Suprapubic skin (tissue), 4 donors: ENCODE measurements around the gene TMEM184B. TPM values are rescaled to one million over a fixed set of nuclear protein-coding genes. Genes with fewer than 3 reads are reported as not detected.

Source experiments
- DNase-seq, 2 donors: peaks; one replicate each; pipeline ENCODE4 v3.0.0-alpha.2; 2019; ENCODE audit warnings: low spot score in 2 of 2
- H3K27ac ChIP-seq: fragments of 200-600 bp; sonication (generic); one replicate; pipeline ENCODE4 v1.5.1; 2019
- H3K27me3 ChIP-seq: fragments of 200-600 bp; sonication (generic); one replicate; pipeline ENCODE4 v1.5.1; 2019
- H3K36me3 ChIP-seq: fragments of 200-600 bp; sonication (generic); one replicate; pipeline ENCODE4 v1.5.1; 2019
- H3K4me1 ChIP-seq: fragments of 200-600 bp; sonication (generic); one replicate; pipeline ENCODE4 v1.5.1; 2019
- H3K4me3 ChIP-seq: fragments of 200-600 bp; sonication (generic); one replicate; pipeline ENCODE4 v1.5.1; 2019; ENCODE audit warnings: mild to moderate bottlenecking
- H3K9me3 ChIP-seq: fragments of 200-600 bp; sonication (generic); one replicate; pipeline ENCODE4 v1.5.1; 2019
- EP300 ChIP-seq: sonication (generic); formaldehyde crosslinking; IDR thresholded peaks from one replicate; pipeline ENCODE4 v1.6.1; 2017; ENCODE audit warnings: antibody characterized with exemption
- POLR2A ChIP-seq, 2 donors: fragments of 450-650 bp; IDR thresholded peaks; one replicate each; pipeline ENCODE4 v1.6.1; 2017; ENCODE audit warnings: antibody characterized with exemption in 2 of 2, mild to moderate bottlenecking in 2 of 2, moderate library complexity in 2 of 2
- POLR2AphosphoS5 ChIP-seq, 3 donors: sonication (generic); formaldehyde crosslinking; IDR thresholded peaks; one replicate each; pipeline ENCODE4 v1.6.1; 2017; ENCODE audit warnings: antibody characterized with exemption in 3 of 3
- WGBS: methylation state at CpG from one replicate; pipeline ENCODE4 v1.1.5; 2018; 5-methylcytosine and 5-hydroxymethylcytosine counted together
- total RNA-seq, 4 donors: library from RNA; depleted of rRNA; stranded (reverse); fragments of >200 nt; gene quantifications; one replicate each; pipeline ENCODE4 v1.1.0, GENCODE V29; 2016
- TF ChIP-seq, protein P1 (sequence below), 2 donors: fragments of 200-600 bp in 1 of 2; fragments of 450-650 bp in 1 of 2; sonication (generic) in 1 of 2; IDR thresholded peaks; one replicate each; pipeline ENCODE4 v1.5.1; 2016 to 2019; ENCODE audit warnings: antibody characterized with exemption in 2 of 2, mild to moderate bottlenecking in 1 of 2, moderate library complexity in 1 of 2

Gene TMEM184B
- total RNA-seq, 4 donors from 2014 or later = 41.5 to 54.9 (median 46.0) TPM

- Histone ChIP-seq H3K4me3 (no peak overlapping the region), H3K27me3 (no peaks in the 10 kb centered on the region), H3K27ac (no peak overlapping the region), H3K9me3 (no peaks in the 10 kb centered on the region), H3K36me3 (peaks cover 3% of the 10 kb centered on the region), H3K4me1 (peaks cover 16% of the 10 kb centered on the region)
- DNase-seq = no peak
- WGBS = 68% methylated on average over 2 of the region's 2 CpGs
- TF ChIP-seq, protein P1, sequence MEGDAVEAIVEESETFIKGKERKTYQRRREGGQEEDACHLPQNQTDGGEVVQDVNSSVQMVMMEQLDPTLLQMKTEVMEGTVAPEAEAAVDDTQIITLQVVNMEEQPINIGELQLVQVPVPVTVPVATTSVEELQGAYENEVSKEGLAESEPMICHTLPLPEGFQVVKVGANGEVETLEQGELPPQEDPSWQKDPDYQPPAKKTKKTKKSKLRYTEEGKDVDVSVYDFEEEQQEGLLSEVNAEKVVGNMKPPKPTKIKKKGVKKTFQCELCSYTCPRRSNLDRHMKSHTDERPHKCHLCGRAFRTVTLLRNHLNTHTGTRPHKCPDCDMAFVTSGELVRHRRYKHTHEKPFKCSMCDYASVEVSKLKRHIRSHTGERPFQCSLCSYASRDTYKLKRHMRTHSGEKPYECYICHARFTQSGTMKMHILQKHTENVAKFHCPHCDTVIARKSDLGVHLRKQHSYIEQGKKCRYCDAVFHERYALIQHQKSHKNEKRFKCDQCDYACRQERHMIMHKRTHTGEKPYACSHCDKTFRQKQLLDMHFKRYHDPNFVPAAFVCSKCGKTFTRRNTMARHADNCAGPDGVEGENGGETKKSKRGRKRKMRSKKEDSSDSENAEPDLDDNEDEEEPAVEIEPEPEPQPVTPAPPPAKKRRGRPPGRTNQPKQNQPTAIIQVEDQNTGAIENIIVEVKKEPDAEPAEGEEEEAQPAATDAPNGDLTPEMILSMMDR (IDR thresholded peaks at IDR 0.05) = no peak
- no peak for TF ChIP-seq POLR2AphosphoS5 (IDR thresholded peaks at IDR 0.05)
- no peak for TF ChIP-seq POLR2A (IDR thresholded peaks at IDR 0.05)
- TF ChIP-seq EP300 = no peak
Measured at GRCh38 chr22:38212442-38212841, 60.4 kb downstream of the TMEM184B start.

GRCh38 chr22:38211556-38211955, 61.3 kb downstream of the TMEM184B start:
- no peak for TF ChIP-seq EP300
- TF ChIP-seq, protein P1 (IDR thresholded peaks at IDR 0.05) = no peak
- Histone ChIP-seq H3K4me1 (peaks cover 16% of the 10 kb centered on the region), H3K27me3 (no peaks in the 10 kb centered on the region), H3K9me3 (no peaks in the 10 kb centered on the region), H3K36me3 (no peaks in the 10 kb centered on the region), H3K4me3 (no peak overlapping the region), H3K27ac (no peak overlapping the region)
- no peak for DNase-seq
- 89% methylated on average over 7 of the region's 7 CpGs for WGBS

DNA sequence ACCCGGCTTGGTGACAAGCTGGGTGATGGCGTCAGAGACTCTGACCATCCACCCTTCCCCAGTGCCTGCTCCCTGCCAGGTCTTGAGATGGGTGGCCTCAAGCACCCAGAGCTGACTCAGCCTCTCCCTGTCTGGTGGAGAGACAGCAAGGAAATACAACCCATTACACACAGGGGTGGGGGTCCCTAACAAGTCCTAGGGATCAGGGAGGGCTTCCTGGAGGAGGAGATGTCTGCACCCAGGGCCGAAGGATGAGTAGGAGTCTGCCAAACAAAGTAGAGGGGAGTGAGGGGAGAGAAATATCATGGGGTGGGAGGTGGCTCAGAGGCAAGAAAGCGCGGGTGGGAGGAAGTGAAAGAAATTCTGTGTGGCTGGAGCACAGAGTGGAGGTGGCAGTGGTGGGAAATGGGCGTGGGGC, 64.2 kb downstream of the TMEM184B start:
- whole genome bisulfite sequencing = 81% methylated on average over 4 of the region's 6 CpGs
- H3K9me3 ChIP-seq = no peaks in the 10 kb centered on the region
- peak in 1 of 2 donors; percentile 60 for DNase-seq
- peaks cover 28% of the 10 kb centered on the region for H3K4me1 ChIP-seq
- no peaks in the 10 kb centered on the region for H3K27me3 ChIP-seq
- no peaks in the 10 kb centered on the region for H3K36me3 ChIP-seq
- no peak overlapping the region for H3K27ac ChIP-seq
- TF ChIP-seq POLR2A (IDR thresholded peaks at IDR 0.05) (no peak), EP300 (no peak), POLR2AphosphoS5 (IDR thresholded peaks at IDR 0.05) (no peak)
- TF ChIP-seq, protein P1 (IDR thresholded peaks at IDR 0.05) = no peak
- no peak overlapping the region for H3K4me3 ChIP-seq

- H3K27ac ChIP-seq = no peak overlapping the region
- TF ChIP-seq EP300 (no peak), POLR2A (IDR thresholded peaks at IDR 0.05) (no peak), POLR2AphosphoS5 (IDR thresholded peaks at IDR 0.05) (no peak)
- TF ChIP-seq, protein P1 (IDR thresholded peaks at IDR 0.05) = no peak
- WGBS = 91% methylated on average over 4 of the region's 7 CpGs
- peak in 1 of 2 donors; percentile 49 for DNase-seq
- no peaks in the 10 kb centered on the region for H3K36me3 ChIP-seq
- H3K9me3 ChIP-seq = no peaks in the 10 kb centered on the region
- no peaks in the 10 kb centered on the region for H3K27me3 ChIP-seq
- H3K4me1 ChIP-seq = peaks cover 31% of the 10 kb centered on the region
- no peak overlapping the region for H3K4me3 ChIP-seq
Measured at GRCh38 chr22:38207898-38208432, 64.8 kb downstream of the TMEM184B start.

GRCh38 chr22:38205261-38206128, 67.3 kb downstream of the TMEM184B start:
- H3K9me3 ChIP-seq = no peaks in the 10 kb centered on the region
- no peaks in the 10 kb centered on the region for H3K36me3 ChIP-seq
- H3K4me3 ChIP-seq = peak overlapping the region; percentile 10
- peak overlapping the region; percentile 100 for H3K27ac ChIP-seq
- peaks cover 37% of the 10 kb centered on the region for H3K4me1 ChIP-seq
- 59% methylated on average over 13 of the region's 15 CpGs for WGBS
- peak in 1 of 2 donors; percentile 89 for DNase-seq
- H3K27me3 ChIP-seq = no peaks in the 10 kb centered on the region
- TF ChIP-seq, protein P1 (IDR thresholded peaks at IDR 0.05) = no peak
- no peak for TF ChIP-seq EP300
- TF ChIP-seq POLR2AphosphoS5 (IDR thresholded peaks at IDR 0.05) = no peak
- no peak for TF ChIP-seq POLR2A (IDR thresholded peaks at IDR 0.05)
